Activated naive CD4-positive, alpha-beta T cell treated with anti-CD3 and anti-CD28 coated beads, Interleukin-2, amount 10 ng/mL, durations not matched to agents 7 days and 5 days (primary cell): ENCODE results near the gene JARID2.

ENCODE experiments used
- CTCF ChIA-PET: fragments of 350-600 bp; sonication (Branson Sonifier 250); formaldehyde crosslinking; loops from one replicate; lab custom pipeline; 2021; ENCODE audit warnings: antibody characterized with exemption; lab: Charles Lee
- DNase-seq: peaks from one replicate; pipeline ENCODE4 v3.0.0-alpha.2; 2020
- H3K27ac Mint-ChIP-seq: one replicate; pipeline ENCODE4 v1.8.0; 2021; ENCODE audit warnings: mild to moderate bottlenecking, moderate library complexity, mixed read lengths
- H3K27me3 Mint-ChIP-seq: one replicate; pipeline ENCODE4 v1.8.0; 2021; ENCODE audit warnings: mild to moderate bottlenecking, mixed read lengths
- H3K36me3 Mint-ChIP-seq: one replicate; pipeline ENCODE4 v1.8.0; 2021; ENCODE audit warnings: mixed read lengths
- H3K4me1 Mint-ChIP-seq: one replicate; pipeline ENCODE4 v1.8.0; 2021; ENCODE audit warnings: mixed read lengths
- H3K4me3 Mint-ChIP-seq: one replicate; pipeline ENCODE4 v1.8.0; 2021; ENCODE audit warnings: mild to moderate bottlenecking, moderate library complexity, mixed read lengths
- H3K9me3 Mint-ChIP-seq: one replicate; pipeline ENCODE4 v1.8.0; 2021; ENCODE audit warnings: mixed read lengths

JARID2 gene

GRCh38 chr6:15340775-15341174 is 94.9 kb downstream of the JARID2 start:
- DNase-seq, result no peak
- no peaks in the 10 kb centered on the region for H3K27me3 Mint-ChIP-seq
- peak overlapping the region; percentile 63 for H3K4me3 Mint-ChIP-seq
- CTCF ChIA-PET, result interaction anchor here (0.6 kb wide), 1 partner anchor 1024 kb away, joined by 3 read pairs; no protein-coding TSS in a partner anchor
- H3K9me3 Mint-ChIP-seq, result no peaks in the 10 kb centered on the region
- peak overlapping the region; percentile 72 for H3K27ac Mint-ChIP-seq
- H3K4me1 Mint-ChIP-seq, result peaks cover 83% of the 10 kb centered on the region
- H3K36me3 Mint-ChIP-seq, result peaks cover 6% of the 10 kb centered on the region

- peak overlapping the region; percentile 72 for H3K27ac Mint-ChIP-seq
- no peak for DNase-seq
- CTCF ChIA-PET, result no interaction called here
These were observed 95.6 kb downstream of the JARID2 start for GRCh38 chr6:15341311-15342001.

GRCh38 chr6:15342114-15342513 is 96.2 kb downstream of the JARID2 start:
- H3K4me1 Mint-ChIP-seq, result peaks cover 84% of the 10 kb centered on the region
- CTCF ChIA-PET, result no interaction called here
- no peak overlapping the region for H3K4me3 Mint-ChIP-seq
- H3K9me3 Mint-ChIP-seq, result no peaks in the 10 kb centered on the region
- no peak for DNase-seq
- no peaks in the 10 kb centered on the region for H3K27me3 Mint-ChIP-seq
- peak overlapping the region; percentile 67 for H3K27ac Mint-ChIP-seq
- peaks cover 6% of the 10 kb centered on the region for H3K36me3 Mint-ChIP-seq

More at GRCh38 chr6:15341311-15342001, 95.6 kb downstream of the JARID2 start:
- H3K9me3 Mint-ChIP-seq, result no peaks in the 10 kb centered on the region
- H3K4me3 Mint-ChIP-seq, result peak overlapping the region; percentile 63
- H3K27me3 Mint-ChIP-seq, result no peaks in the 10 kb centered on the region
- H3K36me3 Mint-ChIP-seq, result peaks cover 5% of the 10 kb centered on the region
- H3K4me1 Mint-ChIP-seq, result peaks cover 84% of the 10 kb centered on the region

- peak overlapping the region; percentile 20 for H3K27ac Mint-ChIP-seq
- H3K4me3 Mint-ChIP-seq, result no peak overlapping the region
- DNase-seq, result no peak
- H3K27me3 Mint-ChIP-seq, result no peaks in the 10 kb centered on the region
- CTCF ChIA-PET, result interaction anchor here (2.2 kb wide), 1 partner anchor 16 kb away, joined by 11 read pairs; no protein-coding TSS in a partner anchor
- H3K36me3 Mint-ChIP-seq, result peaks cover 6% of the 10 kb centered on the region
- no peaks in the 10 kb centered on the region for H3K9me3 Mint-ChIP-seq
- peaks cover 78% of the 10 kb centered on the region for H3K4me1 Mint-ChIP-seq
These were observed 97.8 kb downstream of the JARID2 start for GRCh38 chr6:15343490-15344191.

- Mint-ChIP-seq H3K4me3 (no peak overlapping the region), H3K27ac (no peak overlapping the region), H3K9me3 (no peaks in the 10 kb centered on the region), H3K27me3 (no peaks in the 10 kb centered on the region), H3K4me1 (peaks cover 77% of the 10 kb centered on the region), H3K36me3 (peaks cover 8% of the 10 kb centered on the region)
- no peak for DNase-seq
- CTCF ChIA-PET, result interaction anchor here (2.2 kb wide), 1 partner anchor 17 kb away, joined by 11 read pairs; no protein-coding TSS in a partner anchor
These were observed 98.3 kb downstream of the JARID2 start for GRCh38 chr6:15344192-15344519.

GRCh38 chr6:15344831-15345230 is 99.0 kb downstream of the JARID2 start:
- Mint-ChIP-seq H3K27me3 (no peaks in the 10 kb centered on the region), H3K36me3 (peaks cover 7% of the 10 kb centered on the region), H3K4me3 (no peak overlapping the region), H3K9me3 (no peaks in the 10 kb centered on the region), H3K4me1 (peaks cover 74% of the 10 kb centered on the region), H3K27ac (no peak overlapping the region)
- CTCF ChIA-PET, result interaction anchor here (1.0 to 2.2 kb wide), 4 partner anchors 17 to 54 kb away, joined by 3 to 11 read pairs (median 3); no protein-coding TSS in a partner anchor
- DNase-seq, result no peak

- H3K27ac Mint-ChIP-seq, result peak overlapping the region; percentile 35
- H3K4me1 Mint-ChIP-seq, result peaks cover 60% of the 10 kb centered on the region
These were observed 100.4 kb downstream of the JARID2 start for GRCh38 chr6:15346315-15346714.

GRCh38 chr6:15348528-15348927 is 102.7 kb downstream of the JARID2 start:
- DNase-seq, result no peak
- CTCF ChIA-PET, result no interaction called here
- H3K27ac Mint-ChIP-seq, result no peak overlapping the region
- no peak overlapping the region for H3K4me3 Mint-ChIP-seq
- H3K4me1 Mint-ChIP-seq, result peaks cover 43% of the 10 kb centered on the region
- H3K36me3 Mint-ChIP-seq, result peaks cover 4% of the 10 kb centered on the region
- no peaks in the 10 kb centered on the region for H3K9me3 Mint-ChIP-seq
- H3K27me3 Mint-ChIP-seq, result no peaks in the 10 kb centered on the region

More at GRCh38 chr6:15346315-15346714, 100.4 kb downstream of the JARID2 start:
- CTCF ChIA-PET, result interaction anchor here (1.2 kb wide), 1 partner anchor 62 kb away, joined by 3 read pairs; no protein-coding TSS in a partner anchor
- Mint-ChIP-seq H3K9me3 (no peaks in the 10 kb centered on the region), H3K27me3 (no peaks in the 10 kb centered on the region), H3K4me3 (no peak overlapping the region), H3K36me3 (peaks cover 6% of the 10 kb centered on the region)
- DNase-seq, result no peak

GRCh38 chr6:15349379-15349778 is 103.5 kb downstream of the JARID2 start:
- no peak overlapping the region for H3K27ac Mint-ChIP-seq
- DNase-seq, result no peak
- peaks cover 4% of the 10 kb centered on the region for H3K36me3 Mint-ChIP-seq
- no peaks in the 10 kb centered on the region for H3K27me3 Mint-ChIP-seq
- peaks cover 38% of the 10 kb centered on the region for H3K4me1 Mint-ChIP-seq
- CTCF ChIA-PET, result no interaction called here
- H3K4me3 Mint-ChIP-seq, result no peak overlapping the region
- no peaks in the 10 kb centered on the region for H3K9me3 Mint-ChIP-seq

- no peak overlapping the region for H3K27ac Mint-ChIP-seq
- H3K27me3 Mint-ChIP-seq, result no peaks in the 10 kb centered on the region
- no peaks in the 10 kb centered on the region for H3K9me3 Mint-ChIP-seq
- DNase-seq, result no peak
- no peak overlapping the region for H3K4me3 Mint-ChIP-seq
- CTCF ChIA-PET, result interaction anchor here (1.4 kb wide), 1 partner anchor 40 kb away, joined by 3 read pairs; no protein-coding TSS in a partner anchor
- H3K4me1 Mint-ChIP-seq, result peaks cover 30% of the 10 kb centered on the region
- peaks cover 4% of the 10 kb centered on the region for H3K36me3 Mint-ChIP-seq
These were observed 104.7 kb downstream of the JARID2 start for GRCh38 chr6:15350386-15351083.

GRCh38 chr6:15351631-15352030 is 105.8 kb downstream of the JARID2 start:
- peaks cover 19% of the 10 kb centered on the region for H3K4me1 Mint-ChIP-seq
- H3K27me3 Mint-ChIP-seq, result no peaks in the 10 kb centered on the region
- no peak overlapping the region for H3K27ac Mint-ChIP-seq
- no peak overlapping the region for H3K4me3 Mint-ChIP-seq
- CTCF ChIA-PET, result no interaction called here
- DNase-seq, result no peak
- H3K36me3 Mint-ChIP-seq, result peaks cover 7% of the 10 kb centered on the region
- no peaks in the 10 kb centered on the region for H3K9me3 Mint-ChIP-seq

GRCh38 chr6:15352220-15352619 is 106.4 kb downstream of the JARID2 start:
- CTCF ChIA-PET, result no interaction called here
- Mint-ChIP-seq H3K27me3 (no peaks in the 10 kb centered on the region), H3K27ac (no peak overlapping the region), H3K36me3 (peaks cover 7% of the 10 kb centered on the region), H3K4me3 (no peak overlapping the region), H3K4me1 (peaks cover 13% of the 10 kb centered on the region), H3K9me3 (no peaks in the 10 kb centered on the region)
- DNase-seq, result no peak

GRCh38 chr6:15352845-15353244 is 107.0 kb downstream of the JARID2 start:
- Mint-ChIP-seq H3K36me3 (peaks cover 7% of the 10 kb centered on the region), H3K27ac (no peak overlapping the region)
- CTCF ChIA-PET, result no interaction called here

GRCh38 chr6:15355683-15356099 is 109.8 kb downstream of the JARID2 start:
- Mint-ChIP-seq H3K27ac (no peak overlapping the region), H3K9me3 (no peaks in the 10 kb centered on the region), H3K4me1 (peaks cover 22% of the 10 kb centered on the region), H3K36me3 (peaks cover 9% of the 10 kb centered on the region), H3K4me3 (no peak overlapping the region), H3K27me3 (no peaks in the 10 kb centered on the region)
- CTCF ChIA-PET, result no interaction called here
- DNase-seq, result no peak

More at GRCh38 chr6:15352845-15353244, 107.0 kb downstream of the JARID2 start:
- no peak for DNase-seq
- Mint-ChIP-seq H3K4me3 (no peak overlapping the region), H3K9me3 (no peaks in the 10 kb centered on the region), H3K27me3 (no peaks in the 10 kb centered on the region), H3K4me1 (peaks cover 14% of the 10 kb centered on the region)
